ENCODE data around the gene SRGAP3.

Gene SRGAP3

GRCh38 chr3:9116336-9116735 is 133.1 kb downstream of the SRGAP3 start (continued):
- TF ChIP-seq, protein P1, sequence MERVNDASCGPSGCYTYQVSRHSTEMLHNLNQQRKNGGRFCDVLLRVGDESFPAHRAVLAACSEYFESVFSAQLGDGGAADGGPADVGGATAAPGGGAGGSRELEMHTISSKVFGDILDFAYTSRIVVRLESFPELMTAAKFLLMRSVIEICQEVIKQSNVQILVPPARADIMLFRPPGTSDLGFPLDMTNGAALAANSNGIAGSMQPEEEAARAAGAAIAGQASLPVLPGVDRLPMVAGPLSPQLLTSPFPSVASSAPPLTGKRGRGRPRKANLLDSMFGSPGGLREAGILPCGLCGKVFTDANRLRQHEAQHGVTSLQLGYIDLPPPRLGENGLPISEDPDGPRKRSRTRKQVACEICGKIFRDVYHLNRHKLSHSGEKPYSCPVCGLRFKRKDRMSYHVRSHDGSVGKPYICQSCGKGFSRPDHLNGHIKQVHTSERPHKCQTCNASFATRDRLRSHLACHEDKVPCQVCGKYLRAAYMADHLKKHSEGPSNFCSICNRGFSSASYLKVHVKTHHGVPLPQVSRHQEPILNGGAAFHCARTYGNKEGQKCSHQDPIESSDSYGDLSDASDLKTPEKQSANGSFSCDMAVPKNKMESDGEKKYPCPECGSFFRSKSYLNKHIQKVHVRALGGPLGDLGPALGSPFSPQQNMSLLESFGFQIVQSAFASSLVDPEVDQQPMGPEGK (tag by site-specific recombination; IDR thresholded peaks at IDR 0.05): no peak
- TF ChIP-seq FEZF1 (tag by site-specific recombination; IDR thresholded peaks at IDR 0.05): no peak
- TF ChIP-seq, protein P2, sequence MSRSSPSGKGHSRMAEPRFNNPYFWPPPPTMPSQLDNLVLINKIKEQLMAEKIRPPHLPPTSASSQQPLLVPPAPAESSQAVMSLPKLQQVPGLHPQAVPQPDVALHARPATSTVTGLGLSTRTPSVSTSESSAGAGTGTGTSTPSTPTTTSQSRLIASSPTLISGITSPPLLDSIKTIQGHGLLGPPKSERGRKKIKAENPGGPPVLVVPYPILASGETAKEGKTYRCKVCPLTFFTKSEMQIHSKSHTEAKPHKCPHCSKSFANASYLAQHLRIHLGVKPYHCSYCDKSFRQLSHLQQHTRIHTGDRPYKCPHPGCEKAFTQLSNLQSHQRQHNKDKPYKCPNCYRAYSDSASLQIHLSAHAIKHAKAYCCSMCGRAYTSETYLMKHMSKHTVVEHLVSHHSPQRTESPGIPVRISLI (tag by site-specific recombination; IDR thresholded peaks at IDR 0.05): no peak
- no peak for TF ChIP-seq ZNF302 (tag by site-specific recombination; IDR thresholded peaks at IDR 0.05; ENCODE audit: low read depth)

- POLR2A ChIA-PET: no interaction called here
- no peak for TF ChIP-seq ZNF561 (tag by site-specific recombination; IDR thresholded peaks at IDR 0.05; ENCODE audit: borderline replicate concordance)
- no peak for TF ChIP-seq ZNF76 (tag by site-specific recombination; IDR thresholded peaks at IDR 0.05; ENCODE audit: borderline replicate concordance, low read depth)
- TF ChIP-seq ZNF544 (tag by site-specific recombination; IDR thresholded peaks at IDR 0.05): no peak
- TF ChIP-seq ATF2 (tag by site-specific recombination; IDR thresholded peaks at IDR 0.05; ENCODE audit: low read depth): no peak
- TF ChIP-seq PRDM6 (tag by site-specific recombination; IDR thresholded peaks at IDR 0.05): no peak
- no peak overlapping the region for H3K27ac ChIP-seq (ENCODE audit: extremely low read depth, low read depth, low read length)
- no peaks in the 10 kb centered on the region for H3K9me3 ChIP-seq (ENCODE audit: control insufficient read depth, insufficient read depth, low read depth, low read length)
- H3K4me1 ChIP-seq (ENCODE audit: control insufficient read depth, insufficient read depth, low read length): no peaks in the 10 kb centered on the region
- H3K4me3 ChIP-seq (ENCODE audit: low read depth, low read length): no peak overlapping the region
- no peaks in the 10 kb centered on the region for H3K36me3 ChIP-seq (ENCODE audit: control insufficient read depth in 2 of 2, insufficient read depth in 1 of 2, low read length in 2 of 2)
- CTCF ChIA-PET: interaction anchor here (0.7 to 1.8 kb wide), 3 partner anchors 10 to 187 kb away, joined by 3 to 5 read pairs (median 3); no protein-coding TSS in a partner anchor
These were observed 134.1 kb downstream of the SRGAP3 start for GRCh38 chr3:9115336-9115735.

DNA sequence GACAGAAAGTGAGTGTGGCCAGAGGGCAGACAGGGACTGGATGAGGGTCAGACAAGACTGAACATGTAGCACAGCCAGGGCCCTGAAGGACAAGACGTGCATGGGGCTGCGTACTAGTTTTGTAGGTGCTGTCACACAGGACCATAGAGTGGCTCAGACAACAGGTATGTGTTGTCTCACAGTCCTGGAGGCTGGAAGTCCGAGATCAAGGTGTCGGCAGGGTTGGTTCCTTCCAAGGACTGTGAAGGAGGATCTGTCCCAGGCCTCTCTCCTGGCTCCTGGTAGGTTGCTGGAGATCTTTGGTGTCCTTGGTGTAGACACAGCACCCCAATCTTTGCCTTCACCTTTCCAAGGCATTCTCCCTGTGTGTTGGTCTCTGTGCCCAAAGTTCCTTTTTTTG is 136.4 kb downstream of the SRGAP3 start:
- no peak overlapping the region for H3K4me3 ChIP-seq (ENCODE audit: low read depth, low read length)
- no peak overlapping the region for H3K27ac ChIP-seq (ENCODE audit: extremely low read depth, low read depth, low read length)
- CTCF ChIA-PET: no interaction called here
- no peaks in the 10 kb centered on the region for H3K4me1 ChIP-seq (ENCODE audit: control insufficient read depth, insufficient read depth, low read length)
- H3K36me3 ChIP-seq (ENCODE audit: control insufficient read depth in 2 of 2, insufficient read depth in 1 of 2, low read length in 2 of 2): no peaks in the 10 kb centered on the region
- no peak for TF ChIP-seq ZNF140 (tag by site-specific recombination; IDR thresholded peaks at IDR 0.05)
- peak; percentile 91 for TF ChIP-seq ZNF548 (tag by site-specific recombination; IDR thresholded peaks at IDR 0.05)
- no peak for TF ChIP-seq ZNF654 (tag by site-specific recombination; IDR thresholded peaks at IDR 0.05; ENCODE audit: low read depth)
- TF ChIP-seq ZNF138 (tag by site-specific recombination; IDR thresholded peaks at IDR 0.05; ENCODE audit: borderline replicate concordance): no peak
- H3K9me3 ChIP-seq (ENCODE audit: control insufficient read depth, insufficient read depth, low read depth, low read length): no peaks in the 10 kb centered on the region
- POLR2A ChIA-PET: no interaction called here

DNA sequence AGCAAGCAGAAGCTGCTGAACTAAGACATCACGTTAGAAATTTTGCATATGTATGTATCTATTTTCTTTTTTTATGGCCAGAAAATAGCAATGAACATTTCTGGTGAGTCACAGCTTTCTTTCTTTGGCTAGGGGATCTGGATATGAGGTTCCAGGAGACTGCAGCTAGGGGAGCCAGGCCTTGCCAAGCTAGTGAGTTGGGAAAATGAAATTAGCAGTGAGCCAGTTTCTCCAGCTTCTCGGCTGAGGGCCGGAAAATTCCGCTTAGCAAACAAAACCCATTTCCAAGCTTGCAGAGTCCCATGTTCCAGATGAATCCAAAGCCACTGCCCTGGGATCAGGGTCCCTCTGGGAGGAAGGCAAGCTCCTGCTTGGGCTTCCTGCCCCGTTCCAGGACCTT is 137.6 kb downstream of the SRGAP3 start:
- Histone ChIP-seq H3K4me1 (ENCODE audit: control insufficient read depth, insufficient read depth, low read length) (no peaks in the 10 kb centered on the region), H3K9me3 (ENCODE audit: control insufficient read depth, insufficient read depth, low read depth, low read length) (no peaks in the 10 kb centered on the region), H3K27ac (ENCODE audit: extremely low read depth, low read depth, low read length) (no peak overlapping the region), H3K36me3 (ENCODE audit: control insufficient read depth in 2 of 2, insufficient read depth in 1 of 2, low read length in 2 of 2) (no peaks in the 10 kb centered on the region), H3K4me3 (ENCODE audit: low read depth, low read length) (no peak overlapping the region)
- CTCF ChIA-PET: interaction anchor here (0.7 to 2.0 kb wide), 3 partner anchors 8 to 190 kb away, joined by 3 to 7 read pairs (median 3); no protein-coding TSS in a partner anchor
- POLR2A ChIA-PET: no interaction called here
- TF ChIP-seq ZNF768 (tag by site-specific recombination; IDR thresholded peaks at IDR 0.05): no peak
- TF ChIP-seq, protein P2 (tag by site-specific recombination; IDR thresholded peaks at IDR 0.05): no peak
- no peak for TF ChIP-seq GLIS2 (tag by site-specific recombination; IDR thresholded peaks at IDR 0.05)
- TF ChIP-seq GLIS1 (tag by site-specific recombination; IDR thresholded peaks at IDR 0.05): no peak
- no peak for TF ChIP-seq MYNN (tag by site-specific recombination; IDR thresholded peaks at IDR 0.05; ENCODE audit: borderline replicate concordance)
- TF ChIP-seq ZNF157 (tag by site-specific recombination; IDR thresholded peaks at IDR 0.05): no peak
- no peak for TF ChIP-seq HIC1 (tag by site-specific recombination; IDR thresholded peaks at IDR 0.05)
- no peak for TF ChIP-seq ZNF670 (tag by site-specific recombination; IDR thresholded peaks at IDR 0.05; ENCODE audit: low read depth)
